AG09309 (cell line): ENCODE measurements around the gene BCO1.
A peak's percentile ranks its signal among the peaks of the same experiment; 100 is the strongest.

Experiments
- DNase-seq: peaks from one replicate; pipeline ENCODE4 v3.0.0-alpha.2; 2010; ENCODE audit warnings: low read depth
- H3K4me3 ChIP-seq: 2 replicates; pipeline ENCODE4 v1.5.1; 2011; ENCODE audit warnings: mild to moderate bottlenecking, low read depth, low read length, moderate library complexity; ENCODE audit not compliant: control insufficient read depth
- CTCF ChIP-seq: IDR thresholded peaks from 2 replicates; pipeline ENCODE4 v1.5.1; 2011; ENCODE audit warnings: mild to moderate bottlenecking, low read depth, low read length, inconsistent platforms; ENCODE audit not compliant: insufficient read depth, control insufficient read depth; ENCODE audit errors: missing control alignments

Gene BCO1

GRCh38 chr16:81259916-81260315 is 21.4 kb downstream of the BCO1 start:
- DNase-seq = no peak
- H3K4me3 ChIP-seq = no peak overlapping the region
- no peak for TF ChIP-seq CTCF

- H3K4me3 ChIP-seq = no peak overlapping the region
- no peak for DNase-seq
- peak; percentile 73 for TF ChIP-seq CTCF
Observed at GRCh38 chr16:81261049-81261648, 22.7 kb downstream of the BCO1 start.

- no peak overlapping the region for H3K4me3 ChIP-seq
- peak; percentile 16 for TF ChIP-seq CTCF
- no peak for DNase-seq
Observed at GRCh38 chr16:81263470-81264220, 25.2 kb downstream of the BCO1 start.

- no peak overlapping the region for H3K4me3 ChIP-seq
- no peak for TF ChIP-seq CTCF
- DNase-seq = no peak
Observed at GRCh38 chr16:81264386-81264785, 25.9 kb downstream of the BCO1 start.

GRCh38 chr16:81265052-81265451 is 26.6 kb downstream of the BCO1 start:
- no peak for DNase-seq
- TF ChIP-seq CTCF = no peak
- H3K4me3 ChIP-seq = no peak overlapping the region

- DNase-seq = no peak
- TF ChIP-seq CTCF = no peak
- no peak overlapping the region for H3K4me3 ChIP-seq
Observed at GRCh38 chr16:81265658-81266451, 27.4 kb downstream of the BCO1 start.
